ENCODE results near the gene PGD.

PGD gene

DNA sequence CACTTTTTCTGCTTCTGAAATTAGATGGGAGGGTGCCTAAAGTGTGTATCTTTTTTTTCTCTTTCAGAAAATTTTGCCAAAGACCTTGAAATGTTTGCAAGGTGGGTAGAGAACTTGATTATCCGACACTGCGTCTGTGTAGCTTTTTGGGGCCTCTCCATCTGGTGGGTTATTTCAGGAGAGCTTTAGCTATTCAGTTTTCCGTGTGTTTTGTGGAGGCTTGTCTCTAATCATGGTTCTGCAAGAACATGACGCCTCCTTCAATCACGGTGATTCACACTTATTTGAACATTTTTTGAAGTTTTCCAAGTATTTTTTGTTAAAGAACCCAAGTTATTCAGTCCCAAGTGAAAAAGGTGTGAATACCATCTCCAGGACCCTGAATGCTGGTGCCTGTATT, 35.7 kb downstream of the PGD start:
- H4K20me1 ChIP-seq (ENCODE audit: insufficient read depth, low read length) = no peaks in the 10 kb centered on the region

DNA sequence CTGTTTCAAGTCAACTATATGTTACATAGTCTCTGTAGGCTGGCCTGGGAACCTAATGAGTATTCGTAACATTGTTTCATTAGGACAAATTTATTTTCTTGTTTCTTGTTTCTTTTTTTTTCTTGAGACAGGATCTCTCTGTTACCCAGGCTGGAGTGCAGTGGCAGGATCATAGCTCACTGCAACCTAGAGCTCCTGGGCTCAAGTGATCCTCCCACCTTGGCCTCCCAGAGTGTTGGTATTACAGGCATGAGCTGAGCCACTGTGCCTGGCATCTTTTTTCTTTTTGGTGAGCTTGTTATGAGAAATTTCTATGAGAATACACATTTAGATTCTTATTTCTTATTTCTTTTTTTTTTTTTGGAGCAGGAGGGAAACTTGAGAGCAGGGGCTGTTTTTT, 38.2 kb downstream of the PGD start:
- Histone ChIP-seq H3K79me2 (ENCODE audit: insufficient read depth, low read length) (peaks cover 8% of the 10 kb centered on the region; the same call in 1 of the 2 replicates), H2AFZ (ENCODE audit: low read depth, low read length) (no peak overlapping the region), H3K27me3 (ENCODE audit: insufficient read depth, low read length, poor library complexity) (no peaks in the 10 kb centered on the region), H3K9ac (ENCODE audit: low read depth, low read length) (no peak overlapping the region), H3K4me1 (ENCODE audit: insufficient read depth, low read length) (peaks cover 13% of the 10 kb centered on the region), H3K4me2 (ENCODE audit: insufficient read depth, low read length) (no peak overlapping the region), H3K4me3 (ENCODE audit: low read depth in 1 of 2, low read length in 2 of 2) (no peak overlapping the region), H3K36me3 (ENCODE audit: insufficient read depth, low read length) (peaks cover 15% of the 10 kb centered on the region), H3K9me3 (ENCODE audit: insufficient read depth, low read length, severe bottlenecking) (no peaks in the 10 kb centered on the region), H3K27ac (ENCODE audit: low read length) (no peak overlapping the region), H4K20me1 (ENCODE audit: insufficient read depth, low read length) (no peaks in the 10 kb centered on the region)
- ATAC-seq (ENCODE audit: insufficient read depth, low read depth) (no peak), DNase-seq (no peak)
- no peak for TF ChIP-seq EZH2 (IDR thresholded peaks at IDR 0.05; ENCODE audit: borderline replicate concordance, low read depth, low read length, severe bottlenecking)
- TF ChIP-seq, protein P1, sequence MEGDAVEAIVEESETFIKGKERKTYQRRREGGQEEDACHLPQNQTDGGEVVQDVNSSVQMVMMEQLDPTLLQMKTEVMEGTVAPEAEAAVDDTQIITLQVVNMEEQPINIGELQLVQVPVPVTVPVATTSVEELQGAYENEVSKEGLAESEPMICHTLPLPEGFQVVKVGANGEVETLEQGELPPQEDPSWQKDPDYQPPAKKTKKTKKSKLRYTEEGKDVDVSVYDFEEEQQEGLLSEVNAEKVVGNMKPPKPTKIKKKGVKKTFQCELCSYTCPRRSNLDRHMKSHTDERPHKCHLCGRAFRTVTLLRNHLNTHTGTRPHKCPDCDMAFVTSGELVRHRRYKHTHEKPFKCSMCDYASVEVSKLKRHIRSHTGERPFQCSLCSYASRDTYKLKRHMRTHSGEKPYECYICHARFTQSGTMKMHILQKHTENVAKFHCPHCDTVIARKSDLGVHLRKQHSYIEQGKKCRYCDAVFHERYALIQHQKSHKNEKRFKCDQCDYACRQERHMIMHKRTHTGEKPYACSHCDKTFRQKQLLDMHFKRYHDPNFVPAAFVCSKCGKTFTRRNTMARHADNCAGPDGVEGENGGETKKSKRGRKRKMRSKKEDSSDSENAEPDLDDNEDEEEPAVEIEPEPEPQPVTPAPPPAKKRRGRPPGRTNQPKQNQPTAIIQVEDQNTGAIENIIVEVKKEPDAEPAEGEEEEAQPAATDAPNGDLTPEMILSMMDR (IDR thresholded peaks at IDR 0.05; ENCODE audit: borderline replicate concordance, extremely low read depth, low read length, poor library complexity, severe bottlenecking) = no peak

More for the DNA sequence above, 35.7 kb downstream of the PGD start:
- TF ChIP-seq, protein P1 (IDR thresholded peaks at IDR 0.05; ENCODE audit: borderline replicate concordance, extremely low read depth, low read length, poor library complexity, severe bottlenecking) = no peak
- TF ChIP-seq EZH2 (IDR thresholded peaks at IDR 0.05; ENCODE audit: borderline replicate concordance, low read depth, low read length, severe bottlenecking) = no peak
- H3K9me3 ChIP-seq (ENCODE audit: insufficient read depth, low read length, severe bottlenecking) = no peaks in the 10 kb centered on the region
- peaks cover 5% of the 10 kb centered on the region for H3K36me3 ChIP-seq (ENCODE audit: insufficient read depth, low read length)
- peaks cover 25% of the 10 kb centered on the region for H3K79me2 ChIP-seq (ENCODE audit: insufficient read depth, low read length)
- H3K4me1 ChIP-seq (ENCODE audit: insufficient read depth, low read length) = peaks cover 29% of the 10 kb centered on the region
- DNase-seq = no peak
- no peaks in the 10 kb centered on the region for H3K27me3 ChIP-seq (ENCODE audit: insufficient read depth, low read length, poor library complexity)
- no peak overlapping the region for H3K4me2 ChIP-seq (ENCODE audit: insufficient read depth, low read length)
- no peak overlapping the region for H3K9ac ChIP-seq (ENCODE audit: low read depth, low read length)
- no peak for ATAC-seq (ENCODE audit: insufficient read depth, low read depth)
- no peak overlapping the region for H3K4me3 ChIP-seq (ENCODE audit: low read depth in 1 of 2, low read length in 2 of 2)
- no peak overlapping the region for H2AFZ ChIP-seq (ENCODE audit: low read depth, low read length)
- no peak overlapping the region for H3K27ac ChIP-seq (ENCODE audit: low read length)

DNA sequence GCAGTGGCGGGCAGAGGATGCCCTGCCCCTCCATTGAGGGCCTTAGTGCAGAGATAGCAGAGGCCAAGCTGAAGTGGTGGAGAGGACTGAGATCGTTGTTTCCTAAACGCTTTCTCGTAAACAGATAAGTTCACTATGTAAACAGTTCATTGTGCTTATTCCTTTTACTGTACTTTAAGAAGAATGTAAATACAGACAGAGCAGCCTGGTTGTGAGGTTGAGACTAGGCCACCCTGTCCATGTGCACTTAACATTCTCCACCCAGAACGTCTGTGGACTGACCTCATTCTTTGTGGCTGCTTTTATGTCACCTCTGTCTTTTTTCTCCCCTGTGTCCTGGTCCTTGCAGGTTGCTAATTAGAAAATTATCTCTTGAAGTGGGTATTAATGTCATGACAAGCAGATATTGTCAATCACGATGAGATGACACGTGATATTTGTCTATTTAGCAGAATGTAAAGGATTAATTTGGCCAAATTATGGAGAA, 39.9 kb downstream of the PGD start:
- no peaks in the 10 kb centered on the region for H3K27me3 ChIP-seq (ENCODE audit: insufficient read depth, low read length, poor library complexity)
- H3K9me3 ChIP-seq (ENCODE audit: insufficient read depth, low read length, severe bottlenecking) = no peaks in the 10 kb centered on the region
- peaks cover 13% of the 10 kb centered on the region for H3K36me3 ChIP-seq (ENCODE audit: insufficient read depth, low read length)
- no peaks in the 10 kb centered on the region for H3K4me1 ChIP-seq (ENCODE audit: insufficient read depth, low read length)
- no peaks in the 10 kb centered on the region for H3K79me2 ChIP-seq (ENCODE audit: insufficient read depth, low read length)
- ATAC-seq (ENCODE audit: insufficient read depth, low read depth) (no peak), DNase-seq (no peak)
- TF ChIP-seq EZH2 (IDR thresholded peaks at IDR 0.05; ENCODE audit: borderline replicate concordance, low read depth, low read length, severe bottlenecking) = no peak
- TF ChIP-seq, protein P1 (IDR thresholded peaks at IDR 0.05; ENCODE audit: borderline replicate concordance, extremely low read depth, low read length, poor library complexity, severe bottlenecking) = no peak
- H2AFZ ChIP-seq (ENCODE audit: low read depth, low read length) = no peak overlapping the region
- no peak overlapping the region for H3K4me3 ChIP-seq (ENCODE audit: low read depth in 1 of 2, low read length in 2 of 2)
- no peak overlapping the region for H3K9ac ChIP-seq (ENCODE audit: low read depth, low read length)
- no peak overlapping the region for H3K4me2 ChIP-seq (ENCODE audit: insufficient read depth, low read length)
- H4K20me1 ChIP-seq (ENCODE audit: insufficient read depth, low read length) = no peaks in the 10 kb centered on the region
- no peak overlapping the region for H3K27ac ChIP-seq (ENCODE audit: low read length)

DNA sequence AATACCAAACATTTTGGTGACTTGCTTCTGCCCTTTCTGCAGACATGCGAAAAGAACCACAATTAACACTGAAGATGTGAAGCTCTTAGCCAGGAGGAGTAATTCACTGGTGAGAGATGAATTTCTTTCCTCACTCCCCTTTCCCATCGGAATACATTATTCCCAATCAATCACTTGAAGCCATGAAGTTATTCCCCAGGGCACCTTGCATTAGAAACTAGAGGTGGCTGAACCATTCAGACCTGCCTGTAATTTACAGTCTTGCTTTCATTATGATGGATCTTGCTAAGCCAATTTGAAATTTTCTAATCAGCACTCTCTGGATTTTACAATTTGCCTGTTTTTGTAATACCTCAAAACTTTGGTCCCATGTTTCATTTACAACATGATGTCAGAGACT, 41.4 kb downstream of the PGD start:
- TF ChIP-seq, protein P1 (IDR thresholded peaks at IDR 0.05; ENCODE audit: borderline replicate concordance, extremely low read depth, low read length, poor library complexity, severe bottlenecking) = no peak
- TF ChIP-seq EZH2 (IDR thresholded peaks at IDR 0.05; ENCODE audit: borderline replicate concordance, low read depth, low read length, severe bottlenecking) = no peak
- no peak overlapping the region for H3K27ac ChIP-seq (ENCODE audit: low read length)
- no peaks in the 10 kb centered on the region for H3K27me3 ChIP-seq (ENCODE audit: insufficient read depth, low read length, poor library complexity)
- ATAC-seq (ENCODE audit: insufficient read depth, low read depth) (no peak), DNase-seq (no peak)
- no peak overlapping the region for H3K4me2 ChIP-seq (ENCODE audit: insufficient read depth, low read length)
- no peak overlapping the region for H3K4me3 ChIP-seq (ENCODE audit: low read depth in 1 of 2, low read length in 2 of 2)
- H2AFZ ChIP-seq (ENCODE audit: low read depth, low read length) = no peak overlapping the region
- H4K20me1 ChIP-seq (ENCODE audit: insufficient read depth, low read length) = no peaks in the 10 kb centered on the region
- H3K36me3 ChIP-seq (ENCODE audit: insufficient read depth, low read length) = peaks cover 17% of the 10 kb centered on the region
- H3K9me3 ChIP-seq (ENCODE audit: insufficient read depth, low read length, severe bottlenecking) = no peaks in the 10 kb centered on the region
- H3K79me2 ChIP-seq (ENCODE audit: insufficient read depth, low read length) = no peaks in the 10 kb centered on the region
- no peak overlapping the region for H3K9ac ChIP-seq (ENCODE audit: low read depth, low read length)
- no peaks in the 10 kb centered on the region for H3K4me1 ChIP-seq (ENCODE audit: insufficient read depth, low read length)
